ENCODE data around the gene MAP2K2. TPM values are rescaled to one million over a fixed set of nuclear protein-coding genes. Genes with fewer than 3 reads are reported as not detected.

The MAP2K2 gene
- 65.1 TPM for total RNA-seq

GRCh38 chr19:4123615-4124568, at the start of gene MAP2K2:
Gene MAP2K2, minus strand, starts transcription at chr19:4124122. Its CDS starts 247 bp downstream, at chr19:4123875.

GRCh38 chr19:4066682-4067395, 57.1 kb downstream of the MAP2K2 start, which contains the start of gene ZBTB7A:
Gene ZBTB7A, minus strand, starts transcription at chr19:4066899. Its CDS starts 11,667 bp downstream, at chr19:4055232.

Small RNA genes lying within 50 kb of the gene (small RNA-seq; reads per million reads assigned to genes)
- not detected for gene RF00017 (ENCODE audit: low replicate concordance)

Other genes with a start within 250 kb of the MAP2K2 start
- 109 TPM for gene ATCAY, start 243.4 kb downstream of the MAP2K2 start, total RNA-seq
- gene NMRK2, start 191.1 kb downstream of the MAP2K2 start, total RNA-seq, result not detected
- gene DAPK3, start 153.0 kb downstream of the MAP2K2 start, total RNA-seq, result 62.6 TPM
- 1,934 TPM for gene EEF2, start 138.7 kb downstream of the MAP2K2 start, total RNA-seq
- gene PIAS4, start 116.4 kb downstream of the MAP2K2 start, total RNA-seq, result 29.7 TPM
- gene ZBTB7A, start 57.2 kb downstream of the MAP2K2 start, total RNA-seq, result 3.4 TPM
- gene CREB3L3, start 29.5 kb upstream of the MAP2K2 start, total RNA-seq, result not detected
- 13.1 TPM for gene SIRT6, start 58.4 kb upstream of the MAP2K2 start, total RNA-seq
- 14.7 TPM for gene ANKRD24, start 58.6 kb upstream of the MAP2K2 start, total RNA-seq
- gene EBI3, start 105.4 kb upstream of the MAP2K2 start, total RNA-seq, result not detected
- 19.1 TPM for gene YJU2, start 123.0 kb upstream of the MAP2K2 start, total RNA-seq
- gene SHD, start 155.1 kb upstream of the MAP2K2 start, total RNA-seq, result 2.5 TPM
- 0.31 TPM for gene TMIGD2, start 178.3 kb upstream of the MAP2K2 start, total RNA-seq
- gene FSD1, start 180.5 kb upstream of the MAP2K2 start, total RNA-seq, result 53.2 TPM
- 1.3 TPM for gene STAP2, start 214.7 kb upstream of the MAP2K2 start, total RNA-seq
- gene MPND, start 219.4 kb upstream of the MAP2K2 start, total RNA-seq, result 16.6 TPM